LNCAP (cell line): Measurements from ENCODE around the gene USH1C.

Experiments used
- CTCF ChIP-seq: fragments of 450-650 bp; IDR thresholded peaks from 2 replicates; pipeline ENCODE4 v1.5.1; 2017; ENCODE audit warnings: mild to moderate bottlenecking

USH1C gene

GRCh38 chr11:17544181-17544622, at the start of gene USH1C:
TSS of gene USH1C (minus strand) at chr11:17544416. CDS start at chr11:17544307, 109 bp downstream.
- no peak for TF ChIP-seq CTCF

- no peak for TF ChIP-seq CTCF
Observed at GRCh38 chr11:17593466-17594245, 49.4 kb upstream of the USH1C start.

DNA sequence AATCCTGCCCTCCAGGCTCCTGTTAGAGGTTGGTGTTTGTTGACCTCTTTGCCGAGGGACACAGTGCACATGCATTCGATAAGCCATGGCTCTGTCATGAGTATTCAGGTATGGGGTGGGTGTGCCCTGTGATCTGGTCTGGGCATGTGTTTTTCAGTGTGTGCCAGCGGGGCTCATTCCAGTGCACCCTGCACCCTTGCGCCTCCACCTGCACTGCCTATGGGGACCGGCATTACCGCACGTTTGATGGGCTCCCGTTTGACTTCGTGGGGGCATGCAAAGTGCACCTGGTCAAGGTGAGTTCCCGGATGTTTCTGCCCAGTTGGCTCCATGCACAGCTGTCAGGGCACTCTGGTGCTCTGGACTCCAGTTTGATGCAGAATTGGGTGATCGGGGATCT, 47.1 kb upstream of the USH1C start:
- no peak for TF ChIP-seq CTCF

- TF ChIP-seq CTCF = no peak
Observed at GRCh38 chr11:17590463-17590862, 46.2 kb upstream of the USH1C start.

DNA sequence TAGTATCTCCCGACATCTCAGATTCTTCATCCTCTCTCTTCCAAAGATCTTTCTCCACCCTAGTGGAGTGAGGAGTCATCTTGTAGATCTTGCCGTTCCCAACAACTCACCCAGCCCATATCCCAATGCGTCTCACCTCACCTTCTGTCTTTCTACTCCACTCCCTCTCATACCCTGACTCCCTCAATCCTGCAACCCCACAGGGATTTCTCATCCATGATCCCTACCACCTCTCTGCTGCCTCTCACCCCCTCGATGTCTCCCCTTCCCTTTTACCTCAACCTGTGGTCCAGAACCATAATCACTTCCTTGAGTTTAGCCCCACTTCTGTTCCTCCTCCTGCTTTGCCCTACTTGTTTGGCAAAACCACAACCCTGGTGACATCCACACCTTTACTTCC, 44.5 kb upstream of the USH1C start:
- TF ChIP-seq CTCF = no peak

DNA sequence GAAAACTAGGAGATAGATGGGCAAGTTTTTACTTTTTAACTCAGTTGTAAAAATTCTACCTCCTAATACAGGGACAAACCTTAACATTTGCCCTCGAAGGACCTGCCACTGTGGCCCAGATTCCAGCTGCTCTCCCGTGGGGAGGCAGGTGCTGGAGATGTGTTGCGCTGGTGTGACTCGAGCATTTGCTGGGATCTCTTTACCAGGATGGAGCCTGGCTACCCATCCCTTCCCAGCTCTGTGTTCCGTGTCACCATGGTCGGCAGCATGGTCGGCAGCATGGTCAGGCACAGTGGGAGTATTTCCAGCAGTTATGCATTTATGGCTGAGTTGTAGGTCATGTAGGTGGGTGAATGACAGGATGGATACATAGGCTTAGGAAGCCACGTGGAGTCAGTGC, 44.0 kb upstream of the USH1C start:
- TF ChIP-seq CTCF = no peak

DNA sequence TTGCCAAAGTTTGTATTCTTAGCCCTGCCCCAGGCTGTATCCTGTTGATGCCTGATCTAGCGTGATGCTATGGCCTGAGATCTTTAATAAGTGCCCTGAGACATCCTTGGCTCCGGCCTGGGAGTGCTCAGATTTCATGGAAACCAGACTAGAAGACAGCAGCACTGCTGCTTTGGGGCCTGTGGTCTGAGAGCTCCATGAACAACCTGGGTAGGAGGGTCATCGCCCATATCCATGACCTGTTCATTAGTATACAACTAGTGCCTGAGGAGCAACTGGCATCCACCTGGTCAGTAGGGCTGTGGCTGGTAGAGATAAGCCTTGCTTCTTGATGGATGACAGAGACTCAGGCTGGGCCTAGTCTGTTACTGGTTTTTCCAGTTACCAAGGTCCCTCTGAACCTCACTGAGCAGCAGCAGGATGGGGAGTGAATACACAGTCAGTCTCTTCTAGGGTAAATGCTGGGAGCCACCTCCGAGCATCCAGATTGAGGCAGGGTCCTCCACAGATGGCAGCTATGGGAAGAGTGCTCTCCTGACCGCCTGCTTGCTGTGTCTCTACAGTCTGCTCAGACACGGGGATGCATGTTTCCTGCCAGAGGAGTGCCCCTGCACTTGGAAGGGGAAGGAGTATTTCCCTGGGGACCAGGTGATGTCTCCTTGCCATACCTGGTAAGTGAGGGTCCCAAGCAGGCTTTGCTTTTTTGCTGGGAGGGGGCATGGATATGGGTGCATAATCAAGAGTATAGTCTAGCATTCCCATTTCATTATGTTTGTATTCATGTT, 41.9 kb upstream of the USH1C start:
- TF ChIP-seq CTCF = no peak
